ENCODE measurements around the gene SEC11C. TPM values are rescaled to one million over a fixed set of nuclear protein-coding genes. Genes with fewer than 3 reads are reported as not detected.

SEC11C gene
- total RNA-seq, 1 donor from 2014 or later, result 5.2 TPM

DNA sequence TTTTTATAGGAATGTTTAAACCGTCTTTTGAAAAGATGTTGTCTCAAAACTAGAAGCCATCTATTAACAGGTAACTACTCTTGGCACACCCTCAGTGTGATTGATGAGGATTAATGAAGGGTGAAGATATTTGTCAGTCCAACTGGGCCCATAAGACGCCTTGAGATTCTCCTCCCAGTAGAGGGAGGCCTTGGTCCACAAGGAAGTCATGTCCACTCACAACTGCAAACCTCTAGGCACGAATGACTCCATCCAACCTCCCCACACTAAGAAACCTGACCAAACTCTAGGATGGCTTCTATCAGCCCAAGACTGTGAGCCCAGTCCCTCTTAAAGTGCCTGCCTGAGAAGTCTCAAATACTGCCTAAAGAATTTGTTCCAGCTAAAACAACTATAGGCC lies 61.1 kb downstream of the SEC11C start:
- Histone ChIP-seq H3K27ac (ENCODE audit: low read depth, low read length) (no peak overlapping the region), H3K9me3 (ENCODE audit: control insufficient read depth in 3 of 3, low read length in 3 of 3) (no peaks in the 10 kb centered on the region), H3K36me3 (ENCODE audit: control insufficient read depth in 3 of 3, insufficient read depth in 3 of 3, low read length in 3 of 3) (no peaks in the 10 kb centered on the region), H3K9ac (ENCODE audit: low read depth in 1 of 3, low read length in 3 of 3) (no peak overlapping the region), H3K27me3 (ENCODE audit: control insufficient read depth in 3 of 3, insufficient read depth in 3 of 3, low read length in 3 of 3) (peaks cover 0 to 8% (median 3%) of the 10 kb centered on the region in 3 donors), H3K4me3 (ENCODE audit: low read length in 3 of 3) (no peak overlapping the region), H3K4me1 (ENCODE audit: control insufficient read depth in 3 of 3, insufficient read depth in 3 of 3, low read length in 3 of 3) (no peaks in the 10 kb centered on the region)

DNA sequence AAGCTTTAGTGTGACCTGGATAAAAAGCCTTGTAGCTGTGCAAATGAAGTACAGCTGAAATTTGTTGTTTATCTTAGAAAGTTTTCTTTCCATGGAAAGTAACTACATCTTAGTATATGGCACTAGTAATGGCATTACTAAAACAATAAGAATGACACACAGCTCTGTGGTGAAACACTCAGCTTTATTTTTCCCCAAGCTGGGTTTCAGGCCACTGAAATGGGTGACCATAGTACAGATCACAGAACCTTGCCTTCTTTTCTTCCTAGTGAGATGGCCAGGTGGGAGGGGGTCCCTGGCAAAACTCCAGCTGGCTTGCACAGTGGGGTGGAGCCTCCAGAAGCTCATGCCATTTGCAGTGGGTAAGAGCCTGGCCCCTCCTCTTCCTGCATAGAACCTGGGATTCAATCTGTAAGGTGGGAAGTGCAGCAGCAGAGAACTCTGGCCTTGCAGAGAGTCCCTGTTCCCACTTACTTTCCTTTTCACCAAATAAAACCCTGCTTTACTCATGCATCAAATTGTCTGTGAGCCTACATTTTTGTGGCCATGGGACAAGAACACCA lies 62.7 kb downstream of the SEC11C start:
- Histone ChIP-seq H3K36me3 (ENCODE audit: control insufficient read depth in 3 of 3, insufficient read depth in 3 of 3, low read length in 3 of 3) (no peaks in the 10 kb centered on the region), H3K27ac (ENCODE audit: low read depth, low read length) (no peak overlapping the region), H3K4me1 (ENCODE audit: control insufficient read depth in 3 of 3, insufficient read depth in 3 of 3, low read length in 3 of 3) (no peaks in the 10 kb centered on the region), H3K9me3 (ENCODE audit: control insufficient read depth in 3 of 3, low read length in 3 of 3) (no peaks in the 10 kb centered on the region), H3K27me3 (ENCODE audit: control insufficient read depth in 3 of 3, insufficient read depth in 3 of 3, low read length in 3 of 3) (peaks cover 0 to 10% (median 3%) of the 10 kb centered on the region in 3 donors), H3K4me3 (ENCODE audit: low read length in 3 of 3) (no peak overlapping the region), H3K9ac (ENCODE audit: low read depth in 1 of 3, low read length in 3 of 3) (no peak overlapping the region)

DNA sequence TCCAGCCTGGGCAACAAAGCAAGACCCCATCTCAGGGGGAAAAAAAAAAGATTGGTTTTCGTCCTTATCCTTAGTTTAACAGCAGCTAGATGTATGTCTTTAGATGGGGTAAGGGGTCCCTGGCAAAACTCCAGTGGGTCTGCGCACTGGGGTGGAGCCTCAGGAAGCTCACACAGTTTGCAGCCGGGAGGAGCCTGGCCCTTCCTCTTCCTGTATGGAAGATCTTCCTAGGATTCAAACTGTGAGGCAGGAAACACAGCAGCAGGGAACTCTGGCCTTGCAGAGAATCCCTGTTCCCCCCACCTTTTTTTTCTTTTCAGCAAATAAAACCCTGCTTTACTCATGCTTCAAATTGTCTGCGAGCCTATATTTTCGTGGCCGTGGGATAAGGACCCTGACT lies 67.8 kb downstream of the SEC11C start:
- no peak overlapping the region for H3K27ac ChIP-seq (ENCODE audit: low read depth, low read length)
- H3K36me3 ChIP-seq (ENCODE audit: control insufficient read depth in 3 of 3, insufficient read depth in 3 of 3, low read length in 3 of 3), result no peaks in the 10 kb centered on the region
- no peak overlapping the region for H3K4me3 ChIP-seq (ENCODE audit: low read length in 3 of 3)
- H3K9me3 ChIP-seq (ENCODE audit: control insufficient read depth in 3 of 3, low read length in 3 of 3), result no peaks in the 10 kb centered on the region
- no peak overlapping the region for H3K9ac ChIP-seq (ENCODE audit: low read depth in 1 of 3, low read length in 3 of 3)
- no peaks in the 10 kb centered on the region for H3K4me1 ChIP-seq (ENCODE audit: control insufficient read depth in 3 of 3, insufficient read depth in 3 of 3, low read length in 3 of 3)
- H3K27me3 ChIP-seq (ENCODE audit: control insufficient read depth in 3 of 3, insufficient read depth in 3 of 3, low read length in 3 of 3), result peaks cover 0 to 5% (median 2%) of the 10 kb centered on the region in 3 donors

Other genes starting within 250 kb of the SEC11C start
- gene GRP, start 80.3 kb downstream of the SEC11C start, total RNA-seq, result not detected
- gene RAX, start 133.6 kb downstream of the SEC11C start, total RNA-seq, result not detected
- gene CPLX4, start 178.8 kb downstream of the SEC11C start, total RNA-seq, result not detected
- 68.4 TPM for gene LMAN1, start 219.4 kb downstream of the SEC11C start, total RNA-seq

Measured in skeletal muscle tissue (tissue), 4 donors.